ENCODE data around the gene NUTM2G. TPM values are rescaled to one million over a fixed set of nuclear protein-coding genes. Genes with fewer than 3 reads are reported as not detected.
"Not testable (repeated sequence)": the region's sequence is repeated elsewhere in the genome, so short reads cannot be mapped to it uniquely, and the experiment has no call there.

Gene NUTM2G
- total and polyA plus RNA-seq, 2 of the 4 experiments (the other 2 are of a cell fraction) = not detected

- H4K91ac ChIP-seq (ENCODE audit: insufficient read depth, low read depth, low read length); in situ Hi-C loops (cut with MboI; ENCODE audit: low sequenced_read_pairs); H3K18ac ChIP-seq (ENCODE audit: low read depth, low read length); H2BK120ac ChIP-seq (ENCODE audit: low read depth, low read length); H4K8ac ChIP-seq (ENCODE audit: low read depth in 2 of 2, low read length in 2 of 2); H4K5ac ChIP-seq (ENCODE audit: low read depth, low read length); H3K4ac ChIP-seq (ENCODE audit: low read depth, low read length); H3K4me2 ChIP-seq (ENCODE audit: low read depth, low read length); H2BK5ac ChIP-seq (ENCODE audit: low read depth, low read length, poor library complexity, severe bottlenecking); H3K9me1 ChIP-seq (ENCODE audit: insufficient read depth, low read length); H3K4me3 ChIP-seq (ENCODE audit: insufficient read depth, low read depth, low read length); H3K9ac ChIP-seq (ENCODE audit: low read depth, low read length); H3K23ac ChIP-seq (ENCODE audit: low read depth, low read length); CTCF ChIA-PET; H3K4me1 ChIP-seq (ENCODE audit: control insufficient read depth, insufficient read depth, low read length); dilution Hi-C loops (cut with HindIII; ENCODE audit: low sequenced_read_pairs, unreplicated experiment); H3K9me3 ChIP-seq (ENCODE audit: control insufficient read depth, insufficient read depth, low read length); BruUV-seq (replicated peaks); H4K20me1 ChIP-seq (ENCODE audit: insufficient read depth, low read length); H3K27me3 ChIP-seq (ENCODE audit: control insufficient read depth, insufficient read depth, low read length); H2BK20ac ChIP-seq (ENCODE audit: low read depth, low read length); intact Hi-C loops (cut with micrococcal nuclease); H3K14ac ChIP-seq (replicated peaks; ENCODE audit: low read depth, low read length); ATAC-seq (ENCODE audit: low read depth); H3K36me3 ChIP-seq (ENCODE audit: control insufficient read depth, insufficient read depth, low read length); H3K27ac ChIP-seq (ENCODE audit: insufficient read depth, low read length); H2AFZ ChIP-seq (replicated peaks; ENCODE audit: low read length, poor library complexity); H2AK9ac ChIP-seq (replicated peaks; ENCODE audit: low read depth, low read length, poor library complexity); H3K79me1 ChIP-seq (ENCODE audit: low read depth in 1 of 2, low read length in 2 of 2); H2BK15ac ChIP-seq (ENCODE audit: low read depth, low read length); POLR2A ChIA-PET (ENCODE audit: unreplicated experiment); H3K56ac ChIP-seq (ENCODE audit: extremely low read depth, insufficient read depth, low read length); DNase-seq; H2AK5ac ChIP-seq (ENCODE audit: low read depth, low read length): not testable (repeated sequence)
- WGBS, 2 experiments (ENCODE audit: extremely low coverage in 2 of 2, insufficient read length in 1 of 2) = no CpG with 5 or more reads among the region's 13 CpGs
Observed at GRCh38 chr9:96931665-96932064, 3.0 kb downstream of the NUTM2G start.

GRCh38 chr9:96934097-96934496 is 5.5 kb downstream of the NUTM2G start:
- H3K9me1 ChIP-seq (ENCODE audit: insufficient read depth, low read length); BruUV-seq (replicated peaks); H2BK20ac ChIP-seq (ENCODE audit: low read depth, low read length); H3K9ac ChIP-seq (ENCODE audit: low read depth, low read length); DNase-seq; H2AK9ac ChIP-seq (replicated peaks; ENCODE audit: low read depth, low read length, poor library complexity); H2AFZ ChIP-seq (replicated peaks; ENCODE audit: low read length, poor library complexity); H3K4me2 ChIP-seq (ENCODE audit: low read depth, low read length); H3K18ac ChIP-seq (ENCODE audit: low read depth, low read length); CTCF ChIA-PET; H4K91ac ChIP-seq (ENCODE audit: insufficient read depth, low read depth, low read length); H3K27ac ChIP-seq (ENCODE audit: insufficient read depth, low read length); H2BK15ac ChIP-seq (ENCODE audit: low read depth, low read length); H2BK120ac ChIP-seq (ENCODE audit: low read depth, low read length); H4K5ac ChIP-seq (ENCODE audit: low read depth, low read length); H3K4me3 ChIP-seq (ENCODE audit: insufficient read depth, low read depth, low read length); H3K79me1 ChIP-seq (ENCODE audit: low read depth in 1 of 2, low read length in 2 of 2); H4K20me1 ChIP-seq (ENCODE audit: insufficient read depth, low read length); H3K23ac ChIP-seq (ENCODE audit: low read depth, low read length); H3K56ac ChIP-seq (ENCODE audit: extremely low read depth, insufficient read depth, low read length); H3K9me3 ChIP-seq (ENCODE audit: control insufficient read depth, insufficient read depth, low read length); H3K4me1 ChIP-seq (ENCODE audit: control insufficient read depth, insufficient read depth, low read length); intact Hi-C loops (cut with micrococcal nuclease); H2BK5ac ChIP-seq (ENCODE audit: low read depth, low read length, poor library complexity, severe bottlenecking); H3K36me3 ChIP-seq (ENCODE audit: control insufficient read depth, insufficient read depth, low read length); ATAC-seq (ENCODE audit: low read depth); dilution Hi-C loops (cut with HindIII; ENCODE audit: low sequenced_read_pairs, unreplicated experiment); H3K27me3 ChIP-seq (ENCODE audit: control insufficient read depth, insufficient read depth, low read length); H3K4ac ChIP-seq (ENCODE audit: low read depth, low read length); in situ Hi-C loops (cut with MboI; ENCODE audit: low sequenced_read_pairs); H4K8ac ChIP-seq (ENCODE audit: low read depth in 2 of 2, low read length in 2 of 2); H2AK5ac ChIP-seq (ENCODE audit: low read depth, low read length); H3K14ac ChIP-seq (replicated peaks; ENCODE audit: low read depth, low read length); POLR2A ChIA-PET (ENCODE audit: unreplicated experiment): not testable (repeated sequence)
- no CpG with 5 or more reads among the region's 14 CpGs for WGBS, 2 experiments (ENCODE audit: extremely low coverage in 2 of 2, insufficient read length in 1 of 2)
